ENCODE measurements around the gene TMEM273.

GRCh38 chr10:49135575-49136313, 52.4 kb downstream of the TMEM273 start:
- no peak for TF ChIP-seq CTCF (IDR thresholded peaks at IDR 0.05)
- no peak for TF ChIP-seq ZFX (IDR thresholded peaks at IDR 0.05; ENCODE audit: borderline replicate concordance)

All from 22Rv1 (cell line).